Muscle of leg (tissue), 11 donors: ENCODE measurements around the gene ZBTB20. TPM values are rescaled to one million over a fixed set of nuclear protein-coding genes. Genes with fewer than 3 reads are reported as not detected.

Source experiments
- DNase-seq: peaks from one replicate; pipeline ENCODE4 v3.0.0; 2013
- H3K27ac ChIP-seq: one replicate; pipeline ENCODE4 v1.5.1; 2013; ENCODE audit warnings: mild to moderate bottlenecking, low read length, control low read depth
- H3K27me3 ChIP-seq: one replicate; pipeline ENCODE4 v1.6.1; 2013; ENCODE audit warnings: low read length; ENCODE audit not compliant: control insufficient read depth, insufficient read depth
- H3K36me3 ChIP-seq: one replicate; pipeline ENCODE4 v1.6.1; 2013; ENCODE audit warnings: low read length; ENCODE audit not compliant: control insufficient read depth, insufficient read depth
- H3K4me1 ChIP-seq: one replicate; pipeline ENCODE4 v1.6.1; 2013; ENCODE audit warnings: low read length; ENCODE audit not compliant: control insufficient read depth, insufficient read depth
- H3K4me3 ChIP-seq: one replicate; pipeline ENCODE4 v1.5.1; 2013; ENCODE audit warnings: low read length, control low read depth
- H3K9me3 ChIP-seq: replicated peaks from 2 replicates; pipeline ENCODE4 v1.6.1; 2013; ENCODE audit warnings: low read depth, low read length; ENCODE audit not compliant: control insufficient read depth
- WGBS: methylation state at CpG from one replicate; pipeline ENCODE4 v1.1.5; 2013; ENCODE audit warnings: missing lambda C conversion rate; ENCODE audit not compliant: insufficient coverage; 5-methylcytosine and 5-hydroxymethylcytosine counted together
- polyA plus RNA-seq, 8 donors: library from polyadenylated mRNA; unstranded; fragments of 120-200 nt; gene quantifications; one replicate each; pipeline versions ENCODE4 v1.2.1 to v1.2.3, GENCODE V29; 2013; ENCODE audit warnings: inconsistent platforms in 1 of 8, low replicate concordance in 1 of 8; ENCODE audit not compliant: insufficient read length in 8 of 8, insufficient read depth in 1 of 8
- total RNA-seq: library from RNA; stranded (reverse); fragments of 120-200 nt; gene quantifications from one replicate; pipeline ENCODE4 v1.2.4, GENCODE V29; 2013

ZBTB20 gene
- total and polyA plus RNA-seq, 9 donors, result 1.0 to 16.6 (median 2.8) TPM

GRCh38 chr3:114974387-114974786 lies 172.7 kb downstream of the ZBTB20 start:
- H3K4me1 ChIP-seq, result no peaks in the 10 kb centered on the region
- DNase-seq, result no peak
- peaks cover 2% of the 10 kb centered on the region for H3K36me3 ChIP-seq
- H3K27me3 ChIP-seq, result no peaks in the 10 kb centered on the region
- H3K4me3 ChIP-seq, result no peak overlapping the region
- no peak overlapping the region for H3K27ac ChIP-seq
- WGBS, result no CpG with 5 or more reads among the region's 3 CpGs
- H3K9me3 ChIP-seq, result no peaks in the 10 kb centered on the region

GRCh38 chr3:114973536-114973935 lies 173.6 kb downstream of the ZBTB20 start:
- Histone ChIP-seq H3K36me3 (peaks cover 2% of the 10 kb centered on the region), H3K4me3 (no peak overlapping the region), H3K9me3 (no peaks in the 10 kb centered on the region), H3K27ac (no peak overlapping the region), H3K4me1 (no peaks in the 10 kb centered on the region), H3K27me3 (no peaks in the 10 kb centered on the region)
- DNase-seq, result no peak
- WGBS, result no CpG with 5 or more reads among the region's 3 CpGs

- no peak overlapping the region for H3K4me3 ChIP-seq
- H3K36me3 ChIP-seq, result peaks cover 2% of the 10 kb centered on the region
- WGBS, result no CpG with 5 or more reads among the region's 1 CpG
- H3K27ac ChIP-seq, result no peak overlapping the region
- no peaks in the 10 kb centered on the region for H3K4me1 ChIP-seq
- H3K9me3 ChIP-seq, result no peaks in the 10 kb centered on the region
- no peaks in the 10 kb centered on the region for H3K27me3 ChIP-seq
- no peak for DNase-seq
Measured at GRCh38 chr3:114967168-114967567, 179.9 kb downstream of the ZBTB20 start.

GRCh38 chr3:114962189-114962588 lies 184.9 kb downstream of the ZBTB20 start:
- no CpG with 5 or more reads among the region's 2 CpGs for WGBS
- H3K27ac ChIP-seq, result no peak overlapping the region

GRCh38 chr3:114958930-114959329 lies 188.2 kb downstream of the ZBTB20 start:
- no peak for DNase-seq
- H3K36me3 ChIP-seq, result peaks cover 5% of the 10 kb centered on the region

More at GRCh38 chr3:114962189-114962588, 184.9 kb downstream of the ZBTB20 start:
- H3K4me3 ChIP-seq, result no peak overlapping the region
- H3K9me3 ChIP-seq, result no peaks in the 10 kb centered on the region
- DNase-seq, result peak; percentile 4
- no peaks in the 10 kb centered on the region for H3K36me3 ChIP-seq
- H3K4me1 ChIP-seq, result no peaks in the 10 kb centered on the region
- no peaks in the 10 kb centered on the region for H3K27me3 ChIP-seq

GRCh38 chr3:114953800-114954199 lies 193.3 kb downstream of the ZBTB20 start:
- H3K27me3 ChIP-seq, result no peaks in the 10 kb centered on the region
- peaks cover 8% of the 10 kb centered on the region for H3K9me3 ChIP-seq
- WGBS, result 100% methylated on average over 1 of the region's 1 CpG
- peaks cover 5% of the 10 kb centered on the region for H3K36me3 ChIP-seq
- H3K4me1 ChIP-seq, result no peaks in the 10 kb centered on the region
- DNase-seq, result no peak
- no peak overlapping the region for H3K4me3 ChIP-seq
- no peak overlapping the region for H3K27ac ChIP-seq

More at GRCh38 chr3:114958930-114959329, 188.2 kb downstream of the ZBTB20 start:
- H3K4me1 ChIP-seq, result no peaks in the 10 kb centered on the region
- no peak overlapping the region for H3K4me3 ChIP-seq
- H3K27me3 ChIP-seq, result no peaks in the 10 kb centered on the region
- no peak overlapping the region for H3K27ac ChIP-seq
- peaks cover 6% of the 10 kb centered on the region for H3K9me3 ChIP-seq

GRCh38 chr3:114953215-114953799 lies 193.8 kb downstream of the ZBTB20 start:
- Histone ChIP-seq H3K4me3 (no peak overlapping the region), H3K27me3 (no peaks in the 10 kb centered on the region), H3K27ac (no peak overlapping the region), H3K9me3 (peaks cover 8% of the 10 kb centered on the region), H3K36me3 (peaks cover 5% of the 10 kb centered on the region), H3K4me1 (no peaks in the 10 kb centered on the region)
- WGBS, result no CpG with 5 or more reads among the region's 3 CpGs
- DNase-seq, result no peak

GRCh38 chr3:114942773-114943172 lies 204.3 kb downstream of the ZBTB20 start:
- no peak overlapping the region for H3K4me3 ChIP-seq
- H3K27ac ChIP-seq, result no peak overlapping the region
- WGBS, result no CpG with 5 or more reads among the region's 2 CpGs
- H3K36me3 ChIP-seq, result no peaks in the 10 kb centered on the region
- H3K4me1 ChIP-seq, result no peaks in the 10 kb centered on the region
- H3K27me3 ChIP-seq, result no peaks in the 10 kb centered on the region
- DNase-seq, result no peak
- no peaks in the 10 kb centered on the region for H3K9me3 ChIP-seq

- WGBS, result no CpG with 5 or more reads among the region's 3 CpGs
- Histone ChIP-seq H3K4me3 (no peak overlapping the region), H3K9me3 (no peaks in the 10 kb centered on the region)
Measured at GRCh38 chr3:114941626-114942309, 205.3 kb downstream of the ZBTB20 start.

GRCh38 chr3:114939920-114940319 lies 207.2 kb downstream of the ZBTB20 start:
- no peak overlapping the region for H3K27ac ChIP-seq
- no peaks in the 10 kb centered on the region for H3K36me3 ChIP-seq
- no peaks in the 10 kb centered on the region for H3K27me3 ChIP-seq

More at GRCh38 chr3:114941626-114942309, 205.3 kb downstream of the ZBTB20 start:
- Histone ChIP-seq H3K36me3 (no peaks in the 10 kb centered on the region), H3K27ac (no peak overlapping the region), H3K4me1 (no peaks in the 10 kb centered on the region), H3K27me3 (no peaks in the 10 kb centered on the region)
- no peak for DNase-seq

More at GRCh38 chr3:114939920-114940319, 207.2 kb downstream of the ZBTB20 start:
- H3K4me1 ChIP-seq, result no peaks in the 10 kb centered on the region
- H3K9me3 ChIP-seq, result no peaks in the 10 kb centered on the region
- H3K4me3 ChIP-seq, result no peak overlapping the region
- DNase-seq, result no peak
